WI38 (cell line): Measurements from ENCODE around the gene KMT5C.

Experiments
- H3K4me3 ChIP-seq: 2 replicates; pipeline ENCODE4 v1.5.1; 2011; ENCODE audit warnings: low read depth, mild to moderate bottlenecking, control low read depth, low read length
- CTCF ChIP-seq: IDR thresholded peaks from 2 replicates; pipeline ENCODE4 v1.5.1; 2012; ENCODE audit warnings: low read depth, mild to moderate bottlenecking, control low read depth, low read length

The KMT5C gene

DNA sequence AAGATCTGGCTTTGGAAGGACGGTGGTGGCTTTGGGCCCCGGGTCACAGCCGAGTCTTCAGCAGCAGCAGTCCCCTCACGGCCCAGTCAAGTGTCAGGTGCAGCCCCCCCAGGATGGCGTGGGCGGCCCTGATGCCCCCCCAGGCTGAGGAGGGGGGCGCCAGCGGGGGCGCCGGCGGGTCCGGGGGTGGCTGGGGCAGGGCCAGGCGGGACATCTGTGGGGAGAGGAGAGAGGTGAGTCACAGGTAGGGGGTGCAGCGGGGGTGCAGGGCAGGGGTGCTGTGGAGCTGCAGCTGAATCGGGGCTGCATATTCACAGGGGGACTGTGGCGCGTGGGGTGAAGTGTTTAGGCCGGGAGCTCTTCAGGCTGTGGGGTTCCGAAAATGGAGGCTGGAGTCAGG is 26.3 kb downstream of the KMT5C start:
- H3K4me3 ChIP-seq: no peak overlapping the region
- no peak for TF ChIP-seq CTCF

GRCh38 chr19:55366790-55367189 is 27.1 kb downstream of the KMT5C start:
- no peak for TF ChIP-seq CTCF
- H3K4me3 ChIP-seq: no peak overlapping the region

- TF ChIP-seq CTCF: no peak
- H3K4me3 ChIP-seq: peak overlapping the region; percentile 86; the same call in 1 of the 2 replicates
Observed at GRCh38 chr19:55368106-55368505, 28.4 kb downstream of the KMT5C start.

- peak overlapping the region; percentile 86 for H3K4me3 ChIP-seq
- TF ChIP-seq CTCF: no peak
Observed at GRCh38 chr19:55368701-55369563, 29.3 kb downstream of the KMT5C start.

DNA sequence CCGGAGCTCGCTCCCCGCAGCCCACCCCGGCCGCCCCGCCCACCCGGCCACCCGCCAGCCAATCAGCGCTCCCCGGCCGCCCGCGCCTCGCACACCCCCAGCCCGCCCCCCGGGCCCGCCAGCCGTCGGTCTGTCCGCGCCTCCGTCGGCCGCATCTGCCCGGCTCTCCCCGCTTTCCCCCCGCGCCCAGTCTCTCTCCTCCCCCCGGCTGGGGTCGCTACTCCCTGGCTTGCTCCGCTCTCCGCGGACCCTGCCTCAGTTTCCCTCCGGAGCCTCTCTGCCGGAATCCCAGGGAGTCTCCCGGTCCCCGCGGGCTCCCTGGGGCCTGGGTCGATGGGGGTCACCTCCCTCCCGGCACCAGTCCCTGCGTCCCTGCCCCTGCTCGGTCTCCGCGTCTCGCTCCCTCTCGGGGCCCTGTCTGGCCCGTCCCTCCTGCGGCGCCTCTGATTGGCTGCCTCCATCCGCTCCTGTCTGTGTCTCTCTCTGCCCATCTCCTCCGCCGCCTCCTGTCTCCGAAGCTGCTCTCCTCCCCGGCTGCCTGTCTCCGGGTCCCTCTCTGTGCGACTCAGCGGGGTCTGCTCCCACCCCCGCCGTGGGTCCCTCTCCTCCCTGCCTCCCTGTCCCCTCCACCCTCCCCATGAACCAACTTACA is 30.1 kb downstream of the KMT5C start:
- peak overlapping the region; percentile 86 for H3K4me3 ChIP-seq
- no peak for TF ChIP-seq CTCF

- H3K4me3 ChIP-seq: peak within 1 kb of the TSS; percentile 86
Observed at GRCh38 chr19:55370305-55370988, 30.8 kb downstream of the KMT5C start, which contains the start of gene IL11. Gene IL11 (minus strand): TSS chr19:55370463. CDS start chr19:55370310, 153 bp downstream.

More at GRCh38 chr19:55370305-55370988, 30.8 kb downstream of the KMT5C start, which contains the start of gene IL11:
- TF ChIP-seq CTCF: no peak
